Measurements from ENCODE around the gene IL10RA.
"Not testable (repeated sequence)": the region's sequence is repeated elsewhere in the genome, so short reads cannot be mapped to it uniquely, and the experiment has no call there.

IL10RA gene

GRCh38 chr11:117969160-117969991, 16.8 kb upstream of the IL10RA start:
- Histone ChIP-seq H3K9me3 (ENCODE audit: control insufficient read depth, low read depth, low read length) (no peaks in the 10 kb centered on the region), H3K27me3 (ENCODE audit: control insufficient read depth, insufficient read depth, low read length) (no peaks in the 10 kb centered on the region), H3K4me1 (ENCODE audit: control insufficient read depth, low read depth, low read length) (no peaks in the 10 kb centered on the region), H3K9ac (ENCODE audit: low read length) (no peak overlapping the region), H3K36me3 (ENCODE audit: control insufficient read depth, low read depth, low read length) (no peaks in the 10 kb centered on the region), H3K27ac (ENCODE audit: low read length) (no peak overlapping the region), H3K4me3 (ENCODE audit: low read length) (no peak overlapping the region)

GRCh38 chr11:117970400-117971024, 15.7 kb upstream of the IL10RA start:
- no peaks in the 10 kb centered on the region for H3K27me3 ChIP-seq (ENCODE audit: control insufficient read depth, insufficient read depth, low read length)
- H3K4me3 ChIP-seq (ENCODE audit: low read length) = no peak overlapping the region
- no peak overlapping the region for H3K27ac ChIP-seq (ENCODE audit: low read length)
- H3K4me1 ChIP-seq (ENCODE audit: control insufficient read depth, low read depth, low read length) = no peaks in the 10 kb centered on the region
- no peaks in the 10 kb centered on the region for H3K9me3 ChIP-seq (ENCODE audit: control insufficient read depth, low read depth, low read length)
- no peak overlapping the region for H3K9ac ChIP-seq (ENCODE audit: low read length)
- H3K36me3 ChIP-seq (ENCODE audit: control insufficient read depth, low read depth, low read length) = no peaks in the 10 kb centered on the region

- Histone ChIP-seq H3K9ac (ENCODE audit: low read length) (no peak overlapping the region), H3K9me3 (ENCODE audit: control insufficient read depth, low read depth, low read length) (no peaks in the 10 kb centered on the region), H3K27me3 (ENCODE audit: control insufficient read depth, insufficient read depth, low read length) (no peaks in the 10 kb centered on the region), H3K4me1 (ENCODE audit: control insufficient read depth, low read depth, low read length) (no peaks in the 10 kb centered on the region), H3K4me3 (ENCODE audit: low read length) (no peak overlapping the region), H3K36me3 (ENCODE audit: control insufficient read depth, low read depth, low read length) (no peaks in the 10 kb centered on the region), H3K27ac (ENCODE audit: low read length) (no peak overlapping the region)
Observed at GRCh38 chr11:117972044-117972443, 14.2 kb upstream of the IL10RA start.

- no peak overlapping the region for H3K9ac ChIP-seq (ENCODE audit: low read length)
- H3K4me1 ChIP-seq (ENCODE audit: control insufficient read depth, low read depth, low read length) = no peaks in the 10 kb centered on the region
- no peaks in the 10 kb centered on the region for H3K9me3 ChIP-seq (ENCODE audit: control insufficient read depth, low read depth, low read length)
- no peaks in the 10 kb centered on the region for H3K36me3 ChIP-seq (ENCODE audit: control insufficient read depth, low read depth, low read length)
- no peak overlapping the region for H3K27ac ChIP-seq (ENCODE audit: low read length)
- H3K27me3 ChIP-seq (ENCODE audit: control insufficient read depth, insufficient read depth, low read length) = no peaks in the 10 kb centered on the region
- no peak overlapping the region for H3K4me3 ChIP-seq (ENCODE audit: low read length)
Observed at GRCh38 chr11:117972629-117973502, 13.3 kb upstream of the IL10RA start.

- H3K4me1 ChIP-seq (ENCODE audit: control insufficient read depth, low read depth, low read length) = no peaks in the 10 kb centered on the region
- no peaks in the 10 kb centered on the region for H3K27me3 ChIP-seq (ENCODE audit: control insufficient read depth, insufficient read depth, low read length)
- no peak overlapping the region for H3K27ac ChIP-seq (ENCODE audit: low read length)
Observed at GRCh38 chr11:117973503-117973860, 12.7 kb upstream of the IL10RA start.

DNA sequence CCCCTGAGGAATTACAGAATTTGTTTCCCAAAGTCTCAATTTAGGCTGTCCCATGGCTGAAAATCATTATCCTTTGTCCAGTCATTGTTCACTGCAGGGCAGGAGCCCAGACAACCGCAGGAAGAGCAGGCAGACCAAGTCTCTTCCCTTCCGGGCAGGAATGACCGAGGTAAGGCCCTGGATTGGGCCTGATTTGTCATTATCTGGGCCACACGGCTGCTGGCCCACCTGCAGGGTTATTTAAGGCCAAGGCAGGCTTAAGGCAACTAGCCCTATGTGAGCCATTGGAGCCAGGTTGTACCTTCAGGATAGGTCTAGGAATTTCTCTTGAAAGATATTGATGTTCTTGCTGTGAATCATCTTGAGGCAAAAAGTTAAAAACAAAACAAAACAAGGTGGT, 9.7 kb upstream of the IL10RA start:
- Histone ChIP-seq H3K27ac (ENCODE audit: low read length) (no peak overlapping the region), H3K9me3 (ENCODE audit: control insufficient read depth, low read depth, low read length) (no peaks in the 10 kb centered on the region), H3K4me3 (ENCODE audit: low read length) (no peak overlapping the region), H3K9ac (ENCODE audit: low read length) (no peak overlapping the region), H3K27me3 (ENCODE audit: control insufficient read depth, insufficient read depth, low read length) (no peaks in the 10 kb centered on the region), H3K4me1 (ENCODE audit: control insufficient read depth, low read depth, low read length) (no peaks in the 10 kb centered on the region), H3K36me3 (ENCODE audit: control insufficient read depth, low read depth, low read length) (no peaks in the 10 kb centered on the region)

More at GRCh38 chr11:117973503-117973860, 12.7 kb upstream of the IL10RA start:
- Histone ChIP-seq H3K9ac (ENCODE audit: low read length) (no peak overlapping the region), H3K36me3 (ENCODE audit: control insufficient read depth, low read depth, low read length) (no peaks in the 10 kb centered on the region), H3K9me3 (ENCODE audit: control insufficient read depth, low read depth, low read length) (no peaks in the 10 kb centered on the region), H3K4me3 (ENCODE audit: low read length) (no peak overlapping the region)

DNA sequence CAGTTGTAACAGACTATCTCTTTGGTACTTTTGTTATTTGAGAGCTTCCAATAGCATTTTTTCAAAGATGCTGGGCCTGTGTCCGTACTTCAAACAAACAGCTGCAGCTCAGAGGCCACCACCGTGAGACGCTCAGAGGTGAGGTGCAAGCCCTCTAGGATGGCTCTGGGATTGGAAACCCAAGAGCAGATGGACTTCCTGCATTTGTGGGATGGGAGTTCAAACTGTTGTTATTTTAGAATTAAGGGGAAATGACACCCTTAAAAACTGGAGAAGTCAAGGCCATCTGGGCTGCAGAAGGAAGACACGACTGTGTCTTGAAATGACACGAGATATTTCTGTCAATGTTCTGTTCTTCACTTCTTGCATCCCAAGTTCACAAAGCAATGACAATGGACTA, 9.2 kb upstream of the IL10RA start:
- Histone ChIP-seq H3K36me3 (ENCODE audit: control insufficient read depth, low read depth, low read length) (no peaks in the 10 kb centered on the region), H3K4me1 (ENCODE audit: control insufficient read depth, low read depth, low read length) (no peaks in the 10 kb centered on the region), H3K27me3 (ENCODE audit: control insufficient read depth, insufficient read depth, low read length) (no peaks in the 10 kb centered on the region), H3K9me3 (ENCODE audit: control insufficient read depth, low read depth, low read length) (no peaks in the 10 kb centered on the region), H3K9ac (ENCODE audit: low read length) (no peak overlapping the region), H3K4me3 (ENCODE audit: low read length) (no peak overlapping the region), H3K27ac (ENCODE audit: low read length) (no peak overlapping the region)

DNA sequence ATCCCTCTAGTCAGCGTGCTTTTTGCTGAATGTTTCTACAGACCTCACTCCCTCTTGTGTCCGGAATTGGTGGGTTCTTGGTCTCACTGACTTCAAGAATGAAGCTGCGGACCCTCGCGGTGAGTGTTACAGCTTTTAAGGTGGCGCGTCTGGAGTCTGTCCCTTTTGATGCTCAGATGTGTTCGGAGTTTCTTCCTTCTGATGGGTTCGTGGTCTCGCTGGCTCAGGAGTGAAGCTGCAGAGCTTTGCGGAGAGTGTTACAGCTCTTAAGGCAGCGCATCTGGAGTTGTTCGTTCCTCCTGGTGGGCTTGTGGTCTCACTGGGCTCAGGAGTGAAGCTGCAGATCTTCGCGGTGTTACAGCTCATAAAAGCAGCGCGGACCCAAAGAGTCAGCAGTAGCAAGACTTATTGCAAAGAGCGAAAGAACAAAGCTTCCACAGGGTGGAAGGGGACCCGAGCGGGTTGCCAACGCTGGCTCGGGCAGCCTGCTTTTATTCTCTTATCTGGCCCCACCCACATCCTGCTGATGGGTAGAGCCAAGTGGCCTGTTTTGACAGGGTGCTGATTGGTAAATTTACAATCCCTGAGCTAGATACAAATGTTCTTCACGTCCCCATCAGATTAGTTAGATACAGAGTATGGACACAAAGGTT, 8.5 kb upstream of the IL10RA start:
- H3K27me3 ChIP-seq (ENCODE audit: control insufficient read depth, insufficient read depth, low read length); H3K4me1 ChIP-seq (ENCODE audit: control insufficient read depth, low read depth, low read length); H3K9ac ChIP-seq (ENCODE audit: low read length); H3K36me3 ChIP-seq (ENCODE audit: control insufficient read depth, low read depth, low read length); H3K9me3 ChIP-seq (ENCODE audit: control insufficient read depth, low read depth, low read length); H3K4me3 ChIP-seq (ENCODE audit: low read length); H3K27ac ChIP-seq (ENCODE audit: low read length): not testable (repeated sequence)

- not testable (repeated sequence) for H3K4me1 ChIP-seq (ENCODE audit: control insufficient read depth, low read depth, low read length); H3K9me3 ChIP-seq (ENCODE audit: control insufficient read depth, low read depth, low read length); H3K4me3 ChIP-seq (ENCODE audit: low read length); H3K27ac ChIP-seq (ENCODE audit: low read length); H3K27me3 ChIP-seq (ENCODE audit: control insufficient read depth, insufficient read depth, low read length); H3K36me3 ChIP-seq (ENCODE audit: control insufficient read depth, low read depth, low read length); H3K9ac ChIP-seq (ENCODE audit: low read length)
Observed at GRCh38 chr11:117978291-117978910, 7.8 kb upstream of the IL10RA start.

GRCh38 chr11:117978991-117979390, 7.2 kb upstream of the IL10RA start:
- no peaks in the 10 kb centered on the region for H3K9me3 ChIP-seq (ENCODE audit: control insufficient read depth, low read depth, low read length)

More at GRCh38 chr11:117978991-117979390, 7.2 kb upstream of the IL10RA start:
- no peak overlapping the region for H3K9ac ChIP-seq (ENCODE audit: low read length)
- H3K27me3 ChIP-seq (ENCODE audit: control insufficient read depth, insufficient read depth, low read length) = no peaks in the 10 kb centered on the region
- H3K27ac ChIP-seq (ENCODE audit: low read length) = no peak overlapping the region
- H3K4me1 ChIP-seq (ENCODE audit: control insufficient read depth, low read depth, low read length) = no peaks in the 10 kb centered on the region
- H3K4me3 ChIP-seq (ENCODE audit: low read length) = no peak overlapping the region
- no peaks in the 10 kb centered on the region for H3K36me3 ChIP-seq (ENCODE audit: control insufficient read depth, low read depth, low read length)

All from iPS-18a (cell line).